HL-60 (cell line): Measurements from ENCODE around the gene OR6Y1.

Experiments
- DNase-seq, 2 experiments: peaks; one replicate each; pipeline ENCODE4 v3.0.0-alpha.2; 2010 to 2020; ENCODE audit warnings: low read depth in 1 of 2, low spot score in 1 of 2
- H3K27ac ChIP-seq: fragments of 250-450 bp; sonication (Bioruptor Pico); replicated peaks from 2 replicates; pipeline ENCODE4 v1.5.1; 2020; ENCODE audit warnings: mild to moderate bottlenecking, moderate library complexity
- H3K27me3 ChIP-seq: fragments of 250-450 bp; sonication (Bioruptor Pico); 2 replicates; pipeline ENCODE4 v1.5.1; 2021; ENCODE audit warnings: mild to moderate bottlenecking, moderate library complexity; ENCODE audit not compliant: insufficient read depth, poor library complexity, severe bottlenecking
- H3K4me3 ChIP-seq: replicated peaks from 2 replicates; pipeline ENCODE4 v1.5.1; 2011; ENCODE audit warnings: mild to moderate bottlenecking, control low read depth, low read length; ENCODE audit not compliant: insufficient read depth
- GABPA ChIP-seq: IDR thresholded peaks from 2 replicates; pipeline ENCODE4 v1.6.1; 2012; ENCODE audit warnings: low read depth
- POLR2AphosphoS5 ChIP-seq: IDR thresholded peaks from 2 replicates; pipeline ENCODE4 v1.6.1; 2012; ENCODE audit warnings: low read depth
- SPI1 ChIP-seq: IDR thresholded peaks from 2 replicates; pipeline ENCODE4 v1.6.1; 2012; ENCODE audit warnings: low read depth, mild to moderate bottlenecking, borderline replicate concordance
- TF ChIP-seq, protein P1 (sequence below): IDR thresholded peaks from one replicate; pipeline ENCODE4 v1.5.1; 2011; ENCODE audit warnings: low read length, control low read depth, inconsistent platforms; ENCODE audit not compliant: insufficient read depth
- TF ChIP-seq, protein P2 (sequence below): IDR thresholded peaks from 2 replicates; pipeline ENCODE4 v1.6.1; 2012; ENCODE audit warnings: low read depth; ENCODE audit not compliant: insufficient replicate concordance

The OR6Y1 gene

DNA sequence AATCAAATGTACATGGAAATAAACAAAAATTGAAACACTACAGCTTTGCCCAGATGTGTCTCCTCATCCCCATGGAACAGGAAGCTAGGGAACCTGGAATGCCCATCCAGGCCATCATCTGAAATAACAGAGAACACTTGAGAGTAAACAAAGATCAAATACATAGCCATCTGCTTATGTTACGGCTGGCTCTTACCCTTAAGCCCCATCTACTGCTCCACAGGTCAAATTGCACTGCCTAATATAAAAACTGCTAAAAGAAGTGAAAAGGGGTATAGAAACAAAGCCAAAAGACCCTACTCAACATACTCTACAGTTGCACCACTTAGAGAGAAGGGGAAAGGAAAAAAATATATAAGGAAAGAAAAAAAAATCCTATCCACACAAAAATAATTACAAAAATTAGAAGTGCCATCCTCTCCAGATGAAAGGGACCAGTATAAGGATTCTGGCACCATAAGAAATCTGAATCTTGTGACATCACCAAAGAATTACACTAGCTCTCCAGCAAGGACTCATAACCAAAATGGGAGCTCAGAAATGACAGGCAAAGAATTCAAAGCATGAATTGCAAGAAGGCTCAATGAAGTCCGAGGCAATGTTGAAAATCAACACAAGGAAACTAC, 26.9 kb downstream of the OR6Y1 start:
- Histone ChIP-seq H3K27ac (no peak overlapping the region), H3K4me3 (no peak overlapping the region), H3K27me3 (no peaks in the 10 kb centered on the region)
- DNase-seq: no peak
- no peak for TF ChIP-seq SPI1
- TF ChIP-seq, protein P1, sequence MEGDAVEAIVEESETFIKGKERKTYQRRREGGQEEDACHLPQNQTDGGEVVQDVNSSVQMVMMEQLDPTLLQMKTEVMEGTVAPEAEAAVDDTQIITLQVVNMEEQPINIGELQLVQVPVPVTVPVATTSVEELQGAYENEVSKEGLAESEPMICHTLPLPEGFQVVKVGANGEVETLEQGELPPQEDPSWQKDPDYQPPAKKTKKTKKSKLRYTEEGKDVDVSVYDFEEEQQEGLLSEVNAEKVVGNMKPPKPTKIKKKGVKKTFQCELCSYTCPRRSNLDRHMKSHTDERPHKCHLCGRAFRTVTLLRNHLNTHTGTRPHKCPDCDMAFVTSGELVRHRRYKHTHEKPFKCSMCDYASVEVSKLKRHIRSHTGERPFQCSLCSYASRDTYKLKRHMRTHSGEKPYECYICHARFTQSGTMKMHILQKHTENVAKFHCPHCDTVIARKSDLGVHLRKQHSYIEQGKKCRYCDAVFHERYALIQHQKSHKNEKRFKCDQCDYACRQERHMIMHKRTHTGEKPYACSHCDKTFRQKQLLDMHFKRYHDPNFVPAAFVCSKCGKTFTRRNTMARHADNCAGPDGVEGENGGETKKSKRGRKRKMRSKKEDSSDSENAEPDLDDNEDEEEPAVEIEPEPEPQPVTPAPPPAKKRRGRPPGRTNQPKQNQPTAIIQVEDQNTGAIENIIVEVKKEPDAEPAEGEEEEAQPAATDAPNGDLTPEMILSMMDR: peak; percentile 17
- no peak for TF ChIP-seq POLR2AphosphoS5
- TF ChIP-seq, protein P2, sequence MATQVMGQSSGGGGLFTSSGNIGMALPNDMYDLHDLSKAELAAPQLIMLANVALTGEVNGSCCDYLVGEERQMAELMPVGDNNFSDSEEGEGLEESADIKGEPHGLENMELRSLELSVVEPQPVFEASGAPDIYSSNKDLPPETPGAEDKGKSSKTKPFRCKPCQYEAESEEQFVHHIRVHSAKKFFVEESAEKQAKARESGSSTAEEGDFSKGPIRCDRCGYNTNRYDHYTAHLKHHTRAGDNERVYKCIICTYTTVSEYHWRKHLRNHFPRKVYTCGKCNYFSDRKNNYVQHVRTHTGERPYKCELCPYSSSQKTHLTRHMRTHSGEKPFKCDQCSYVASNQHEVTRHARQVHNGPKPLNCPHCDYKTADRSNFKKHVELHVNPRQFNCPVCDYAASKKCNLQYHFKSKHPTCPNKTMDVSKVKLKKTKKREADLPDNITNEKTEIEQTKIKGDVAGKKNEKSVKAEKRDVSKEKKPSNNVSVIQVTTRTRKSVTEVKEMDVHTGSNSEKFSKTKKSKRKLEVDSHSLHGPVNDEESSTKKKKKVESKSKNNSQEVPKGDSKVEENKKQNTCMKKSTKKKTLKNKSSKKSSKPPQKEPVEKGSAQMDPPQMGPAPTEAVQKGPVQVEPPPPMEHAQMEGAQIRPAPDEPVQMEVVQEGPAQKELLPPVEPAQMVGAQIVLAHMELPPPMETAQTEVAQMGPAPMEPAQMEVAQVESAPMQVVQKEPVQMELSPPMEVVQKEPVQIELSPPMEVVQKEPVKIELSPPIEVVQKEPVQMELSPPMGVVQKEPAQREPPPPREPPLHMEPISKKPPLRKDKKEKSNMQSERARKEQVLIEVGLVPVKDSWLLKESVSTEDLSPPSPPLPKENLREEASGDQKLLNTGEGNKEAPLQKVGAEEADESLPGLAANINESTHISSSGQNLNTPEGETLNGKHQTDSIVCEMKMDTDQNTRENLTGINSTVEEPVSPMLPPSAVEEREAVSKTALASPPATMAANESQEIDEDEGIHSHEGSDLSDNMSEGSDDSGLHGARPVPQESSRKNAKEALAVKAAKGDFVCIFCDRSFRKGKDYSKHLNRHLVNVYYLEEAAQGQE: no peak
- no peak for TF ChIP-seq GABPA

DNA sequence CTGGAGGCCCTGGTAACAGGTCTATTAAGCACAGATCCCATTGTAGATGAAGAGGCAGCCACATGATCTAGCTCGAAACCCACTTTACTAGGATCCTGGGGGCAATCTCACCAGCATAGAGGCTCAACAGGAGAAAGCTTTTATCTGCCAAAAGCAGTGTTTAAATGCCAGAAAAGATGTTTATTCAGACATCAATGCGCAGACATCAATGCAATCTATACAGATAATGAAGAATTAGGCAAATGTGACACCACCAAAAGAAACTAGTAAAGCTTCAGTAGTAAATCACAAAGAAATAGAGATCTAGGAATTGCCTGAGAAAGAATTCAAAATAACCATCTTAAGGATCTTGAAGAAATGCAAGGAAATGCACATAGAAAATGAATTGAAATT, 32.5 kb downstream of the OR6Y1 start:
- TF ChIP-seq GABPA: no peak
- TF ChIP-seq, protein P2: no peak
- no peak overlapping the region for H3K4me3 ChIP-seq
- DNase-seq: no peak
- no peaks in the 10 kb centered on the region for H3K27me3 ChIP-seq
- H3K27ac ChIP-seq: no peak overlapping the region

DNA sequence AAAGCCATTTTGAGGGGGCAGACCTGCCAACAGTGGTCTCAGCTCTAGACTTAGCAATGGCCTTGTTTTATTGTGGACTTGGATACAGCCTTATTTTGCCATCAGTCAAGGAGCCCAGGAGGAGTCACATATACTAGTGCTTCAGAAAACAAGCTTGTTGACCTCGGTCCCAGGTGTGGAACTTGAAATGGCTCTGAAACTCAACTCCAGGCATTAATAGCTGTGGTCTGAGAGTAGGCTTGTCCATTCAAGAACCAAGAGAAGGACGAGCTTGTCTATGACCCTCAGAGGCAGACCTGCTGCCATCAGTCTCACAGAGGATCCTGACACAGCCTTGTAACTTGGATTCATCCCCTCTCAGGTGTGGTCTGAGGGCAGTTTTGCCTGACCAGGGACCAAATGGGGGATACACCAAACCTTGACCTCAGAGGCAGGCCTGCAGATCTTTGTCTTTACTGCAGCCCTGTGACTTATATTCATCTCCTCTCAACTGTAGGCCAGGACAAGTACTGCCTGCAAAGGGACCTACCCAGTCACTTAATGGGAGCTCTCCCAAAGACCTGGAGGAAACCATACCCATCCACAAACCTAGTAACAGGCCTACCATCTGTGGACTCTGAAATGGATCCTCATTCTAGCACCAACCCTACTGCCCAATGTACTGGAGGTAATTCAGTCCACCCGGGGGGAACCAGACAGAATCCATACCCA, 33.1 kb downstream of the OR6Y1 start:
- Histone ChIP-seq H3K4me3 (no peak overlapping the region), H3K27ac (no peak overlapping the region), H3K27me3 (no peaks in the 10 kb centered on the region)
- TF ChIP-seq, protein P1: no peak
- TF ChIP-seq SPI1: no peak
- no peak for TF ChIP-seq POLR2AphosphoS5
- no peak for TF ChIP-seq GABPA
- TF ChIP-seq, protein P2: no peak
- no peak for DNase-seq
